CD4-positive, alpha-beta T cell treated with Interferon gamma for 1 hour (primary cell): ENCODE data around the gene POLQ.
"Not testable (repeated sequence)": the region's sequence is repeated elsewhere in the genome, so short reads cannot be mapped to it uniquely, and the experiment has no call there.

Source experiments
- DNase-seq: peaks from one replicate; pipeline ENCODE4 v3.0.0-alpha.2; 2020

POLQ gene

GRCh38 chr3:121545574-121546455, at the start of gene POLQ:
Gene POLQ (minus strand): TSS chr3:121545988. CDS start chr3:121545877, 111 bp downstream.
- peak; percentile 90 for DNase-seq

GRCh38 chr3:121594850-121595249, 49.1 kb upstream of the POLQ start:
- no peak for DNase-seq

GRCh38 chr3:121593806-121594205, 48.0 kb upstream of the POLQ start:
- not testable (repeated sequence) for DNase-seq

- DNase-seq, result no peak
Measured at GRCh38 chr3:121592856-121593702, 47.3 kb upstream of the POLQ start, which contains the start of gene FBXO40. Gene FBXO40 (plus strand): TSS chr3:121593379. CDS start chr3:121620576, 27,197 bp downstream.

GRCh38 chr3:121584418-121584817, 38.6 kb upstream of the POLQ start:
- DNase-seq, result no peak

- DNase-seq, result no peak
Measured at GRCh38 chr3:121581691-121582090, 35.9 kb upstream of the POLQ start.

- no peak for DNase-seq
Measured at GRCh38 chr3:121574449-121574848, 28.7 kb upstream of the POLQ start.

- no peak for DNase-seq
Measured at GRCh38 chr3:121567649-121568048, 21.9 kb upstream of the POLQ start, which contains the start of gene ARGFX. Gene ARGFX (plus strand): TSS chr3:121567949. CDS start chr3:121570714, 2,765 bp downstream.

GRCh38 chr3:121566773-121567172, 21.0 kb upstream of the POLQ start:
- DNase-seq, result no peak

- no peak for DNase-seq
Measured at GRCh38 chr3:121562148-121562547, 16.4 kb upstream of the POLQ start.

GRCh38 chr3:121557426-121557934, 11.7 kb upstream of the POLQ start:
- DNase-seq, result no peak

GRCh38 chr3:121552797-121553196, 7.0 kb upstream of the POLQ start:
- DNase-seq, result no peak

- no peak for DNase-seq
Measured at GRCh38 chr3:121552379-121552778, 6.6 kb upstream of the POLQ start.

- no peak for DNase-seq
Measured at GRCh38 chr3:121545049-121545573, 677 bp downstream of the POLQ start.

- DNase-seq, result no peak
Measured at GRCh38 chr3:121542924-121543323, 2.9 kb downstream of the POLQ start.

GRCh38 chr3:121531269-121531668, 14.5 kb downstream of the POLQ start:
- DNase-seq, result no peak

- DNase-seq, result no peak
Measured at GRCh38 chr3:121529308-121529707, 16.5 kb downstream of the POLQ start.

- DNase-seq, result no peak
Measured at GRCh38 chr3:121520510-121520909, 25.3 kb downstream of the POLQ start.

GRCh38 chr3:121517953-121518655, 27.7 kb downstream of the POLQ start:
- no peak for DNase-seq

GRCh38 chr3:121515862-121516261, 29.9 kb downstream of the POLQ start:
- no peak for DNase-seq

- no peak for DNase-seq
Measured at GRCh38 chr3:121515313-121515712, 30.5 kb downstream of the POLQ start.

- DNase-seq, result no peak
Measured at GRCh38 chr3:121514496-121514895, 31.3 kb downstream of the POLQ start.
